IgD-negative memory B cell (primary cell): ENCODE data around the gene TMCO2. TPM values are rescaled to one million over a fixed set of nuclear protein-coding genes. Genes with fewer than 3 reads are reported as not detected.

Experiments used
- H3K27ac Mint-ChIP-seq, 3 donors: one replicate each; pipeline ENCODE4 v1.8.0; 2020 to 2022; ENCODE audit warnings: mild to moderate bottlenecking in 3 of 3, mixed read lengths in 3 of 3, moderate library complexity in 1 of 3
- H3K27me3 Mint-ChIP-seq: one replicate; pipeline ENCODE4 v1.8.0; 2021; ENCODE audit warnings: mixed read lengths
- H3K36me3 Mint-ChIP-seq: one replicate; pipeline ENCODE4 v1.8.0; 2020; ENCODE audit warnings: mild to moderate bottlenecking, mixed read lengths
- H3K4me1 Mint-ChIP-seq, 3 donors: one replicate each; pipeline ENCODE4 v1.8.0; 2020 to 2022; ENCODE audit warnings: mixed read lengths in 3 of 3, mild to moderate bottlenecking in 1 of 3
- H3K4me3 Mint-ChIP-seq, 4 donors: one replicate each; pipeline ENCODE4 v1.8.0; 2020 to 2022; ENCODE audit warnings: mild to moderate bottlenecking in 4 of 4, mixed read lengths in 4 of 4, moderate library complexity in 3 of 4
- H3K9me3 Mint-ChIP-seq, 3 donors: one replicate each; pipeline ENCODE4 v1.8.0; 2020 to 2021; ENCODE audit warnings: mixed read lengths in 3 of 3, mild to moderate bottlenecking in 1 of 3
- polyA plus RNA-seq: library from polyadenylated mRNA; unstranded; fragments of 300-500 nt; fragmentation: Illumina TruSeq; gene quantifications from one replicate; pipeline ENCODE4 v1.2.3, GENCODE V29; 2021

Gene TMCO2
- polyA plus RNA-seq, 1 donor from 2014 or later: not detected

DNA sequence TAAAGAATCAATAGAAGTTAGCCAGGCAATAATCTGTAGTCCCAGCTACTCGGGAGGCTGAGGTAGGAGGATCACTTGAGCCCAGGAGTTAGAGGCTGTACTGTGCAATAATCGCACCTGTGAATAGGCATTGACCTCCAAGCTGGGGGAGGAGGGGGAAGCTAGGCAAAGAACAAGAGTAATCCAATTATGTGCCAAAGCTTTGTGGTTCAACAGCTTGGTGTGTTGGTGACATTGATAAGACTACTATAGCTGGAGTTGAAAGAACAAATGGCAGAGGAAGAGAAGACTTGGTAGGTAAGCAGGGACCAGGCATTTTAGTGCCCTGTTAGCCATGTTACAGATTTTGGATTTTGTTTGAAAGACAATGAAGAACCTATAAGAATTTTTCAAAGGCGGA, 2.1 kb upstream of the TMCO2 start:
- no peaks in the 10 kb centered on the region for H3K36me3 Mint-ChIP-seq
- H3K9me3 Mint-ChIP-seq: no peaks in the 10 kb centered on the region
- peaks cover 5 to 8% (median 6%) of the 10 kb centered on the region in 3 donors for H3K4me1 Mint-ChIP-seq
- H3K4me3 Mint-ChIP-seq: no peak overlapping the region
- peaks cover 3% of the 10 kb centered on the region for H3K27me3 Mint-ChIP-seq
- no peak overlapping the region for H3K27ac Mint-ChIP-seq

DNA sequence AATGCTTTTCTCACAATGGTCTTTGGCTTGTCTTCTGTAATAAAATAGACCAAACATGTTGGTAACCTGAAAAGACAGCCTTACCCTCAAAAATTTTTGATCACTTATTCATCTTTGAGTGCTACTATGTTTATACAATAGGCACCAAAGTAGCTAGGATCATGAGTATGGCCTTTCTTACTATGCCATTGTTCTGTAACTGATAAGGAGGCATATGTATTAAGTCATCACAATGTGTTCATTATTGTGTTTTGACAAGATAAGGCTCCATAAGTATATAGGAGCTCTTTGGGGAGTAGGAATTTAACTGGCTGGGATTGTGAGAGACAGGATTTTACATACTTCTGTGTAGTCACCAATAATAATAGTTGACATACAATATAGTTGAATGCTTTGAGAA, 675 bp downstream of the TMCO2 start:
- Mint-ChIP-seq H3K36me3 (no peaks in the 10 kb centered on the region), H3K27ac (no peak overlapping the region), H3K4me3 (no peak overlapping the region), H3K4me1 (peaks cover 0 to 3% (median 0%) of the 10 kb centered on the region in 3 donors), H3K27me3 (peaks cover 3% of the 10 kb centered on the region), H3K9me3 (no peaks in the 10 kb centered on the region)

DNA sequence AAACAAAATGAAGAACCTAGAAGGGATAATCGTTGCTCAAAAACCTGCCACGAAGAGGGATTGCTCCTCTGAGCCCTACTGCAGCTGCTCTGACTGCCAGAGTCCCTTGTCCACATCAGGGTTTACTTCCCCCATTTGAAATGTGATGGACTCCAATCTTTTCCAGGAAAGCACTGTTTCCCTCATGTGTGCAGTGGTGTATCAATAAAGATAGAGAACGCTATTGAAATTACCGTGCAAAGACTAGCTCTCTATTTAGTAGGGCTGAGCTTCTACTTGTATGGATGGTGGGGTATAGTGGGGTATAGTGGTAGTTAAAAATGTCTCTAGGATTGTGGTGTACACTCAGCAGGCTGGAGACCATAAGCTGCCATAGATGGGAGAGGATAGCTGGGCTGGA, 3.7 kb downstream of the TMCO2 start:
- Mint-ChIP-seq H3K27me3 (no peaks in the 10 kb centered on the region), H3K4me1 (peaks cover 0 to 6% (median 5%) of the 10 kb centered on the region in 3 donors), H3K9me3 (no peaks in the 10 kb centered on the region), H3K36me3 (no peaks in the 10 kb centered on the region), H3K4me3 (no peak overlapping the region), H3K27ac (no peak overlapping the region)

DNA sequence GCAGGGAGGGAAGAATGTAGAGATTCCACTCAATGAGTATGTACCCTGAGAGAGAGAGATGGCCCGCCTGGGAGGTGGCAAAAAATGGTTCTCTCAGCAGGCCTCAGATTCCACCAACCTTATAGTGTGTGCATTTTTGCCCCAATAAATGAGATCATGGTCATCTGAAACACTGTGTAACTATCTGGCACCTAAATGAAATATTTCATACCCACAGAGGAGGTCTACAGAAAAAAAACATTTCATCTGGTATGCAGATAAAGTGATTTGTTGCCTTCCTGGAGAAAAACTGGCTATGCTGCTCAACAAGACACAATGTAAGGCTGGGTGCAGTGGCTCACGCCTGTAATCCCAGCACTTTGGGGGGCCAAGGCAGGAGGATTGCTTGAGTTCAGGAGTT, 4.9 kb downstream of the TMCO2 start:
- H3K4me1 Mint-ChIP-seq: peaks cover 4 to 14% (median 12%) of the 10 kb centered on the region in 3 donors
- H3K9me3 Mint-ChIP-seq: no peaks in the 10 kb centered on the region
- H3K36me3 Mint-ChIP-seq: no peaks in the 10 kb centered on the region
- no peak overlapping the region for H3K27ac Mint-ChIP-seq
- H3K4me3 Mint-ChIP-seq: no peak overlapping the region
- H3K27me3 Mint-ChIP-seq: no peaks in the 10 kb centered on the region

DNA sequence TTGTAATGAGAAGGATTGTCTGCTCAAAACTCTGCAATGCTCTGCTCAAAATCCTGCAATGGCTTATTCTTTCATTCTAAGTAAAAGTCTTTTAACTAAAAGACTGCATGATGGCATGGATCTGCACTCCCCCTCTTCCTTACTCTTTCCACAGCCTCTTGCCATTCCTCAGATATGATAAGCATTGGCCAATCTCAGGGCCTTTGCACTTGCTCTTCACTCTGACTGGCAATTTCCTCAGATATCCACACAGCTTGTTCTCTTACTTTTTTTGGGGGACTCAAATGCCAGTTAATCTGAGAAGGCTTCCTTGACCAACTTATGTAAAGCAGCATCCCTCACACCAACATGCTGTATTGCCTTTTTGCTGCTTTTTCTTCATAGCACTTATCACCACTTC, 7.5 kb downstream of the TMCO2 start:
- Mint-ChIP-seq H3K4me3 (peak overlapping the region in 1 of 4 donors; percentile 36), H3K27ac (peak overlapping the region in 1 of 3 donors; percentile 33), H3K27me3 (no peaks in the 10 kb centered on the region), H3K9me3 (no peaks in the 10 kb centered on the region), H3K4me1 (peaks cover 16 to 18% (median 16%) of the 10 kb centered on the region in 3 donors), H3K36me3 (no peaks in the 10 kb centered on the region)

DNA sequence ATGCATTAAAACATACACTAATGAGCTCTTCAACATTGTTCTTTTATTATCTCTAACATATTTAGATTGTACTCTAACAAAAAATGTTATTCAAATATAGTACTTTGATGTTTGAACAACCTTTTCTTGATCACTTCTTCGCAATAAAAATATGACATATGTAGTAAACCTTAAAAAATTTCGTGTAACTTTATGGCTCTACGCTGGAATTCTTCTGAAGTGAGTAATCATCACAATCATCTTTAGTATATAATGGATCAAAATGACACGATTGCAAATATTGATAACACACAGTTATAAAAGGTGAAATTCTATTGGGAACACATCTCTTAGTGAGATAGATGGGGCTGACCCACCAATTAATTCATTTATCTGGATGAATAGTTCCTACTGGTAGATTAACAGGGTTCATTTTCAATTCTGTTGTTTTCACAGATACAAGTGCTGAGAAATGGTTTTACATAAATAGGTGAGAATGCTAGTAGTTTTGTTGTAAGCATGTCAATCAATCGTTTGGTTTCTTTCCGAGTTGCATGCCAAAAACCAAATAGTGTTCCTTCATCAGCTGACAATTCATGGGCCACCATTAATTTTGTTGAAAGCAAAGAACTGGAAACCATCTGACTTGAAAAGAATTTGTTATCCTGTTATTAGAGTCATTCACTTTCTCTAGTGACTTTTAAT, 8.8 kb downstream of the TMCO2 start:
- H3K27me3 Mint-ChIP-seq: no peaks in the 10 kb centered on the region

DNA sequence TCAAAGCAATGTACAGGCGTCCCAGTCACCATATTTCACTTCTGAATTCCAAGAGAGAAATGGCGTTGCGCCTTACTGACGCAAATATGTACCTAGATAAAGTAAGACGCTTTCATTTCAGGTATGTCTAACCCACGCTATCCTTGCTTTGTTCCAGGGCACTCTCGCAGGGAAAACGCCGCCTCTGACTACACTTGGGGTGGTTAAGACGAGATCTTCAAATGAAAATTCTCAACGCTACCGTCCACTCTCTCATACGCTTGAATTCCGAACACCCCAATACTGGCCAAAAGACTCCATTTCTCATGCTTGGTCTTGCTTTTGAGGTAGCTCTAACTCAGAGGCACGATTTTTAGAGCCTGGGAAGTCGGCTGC, 9.6 kb downstream of the TMCO2 start:
- peaks cover 16 to 25% (median 21%) of the 10 kb centered on the region in 3 donors for H3K4me1 Mint-ChIP-seq

More for the DNA sequence above, 8.8 kb downstream of the TMCO2 start:
- peak overlapping the region; percentile 93 to 100 (median 99) for H3K27ac Mint-ChIP-seq
- peak overlapping the region; percentile 17 to 99 (median 97) for H3K4me3 Mint-ChIP-seq
- H3K9me3 Mint-ChIP-seq: no peaks in the 10 kb centered on the region
- H3K4me1 Mint-ChIP-seq: peaks cover 17 to 25% (median 21%) of the 10 kb centered on the region in 3 donors
- no peaks in the 10 kb centered on the region for H3K36me3 Mint-ChIP-seq

DNA sequence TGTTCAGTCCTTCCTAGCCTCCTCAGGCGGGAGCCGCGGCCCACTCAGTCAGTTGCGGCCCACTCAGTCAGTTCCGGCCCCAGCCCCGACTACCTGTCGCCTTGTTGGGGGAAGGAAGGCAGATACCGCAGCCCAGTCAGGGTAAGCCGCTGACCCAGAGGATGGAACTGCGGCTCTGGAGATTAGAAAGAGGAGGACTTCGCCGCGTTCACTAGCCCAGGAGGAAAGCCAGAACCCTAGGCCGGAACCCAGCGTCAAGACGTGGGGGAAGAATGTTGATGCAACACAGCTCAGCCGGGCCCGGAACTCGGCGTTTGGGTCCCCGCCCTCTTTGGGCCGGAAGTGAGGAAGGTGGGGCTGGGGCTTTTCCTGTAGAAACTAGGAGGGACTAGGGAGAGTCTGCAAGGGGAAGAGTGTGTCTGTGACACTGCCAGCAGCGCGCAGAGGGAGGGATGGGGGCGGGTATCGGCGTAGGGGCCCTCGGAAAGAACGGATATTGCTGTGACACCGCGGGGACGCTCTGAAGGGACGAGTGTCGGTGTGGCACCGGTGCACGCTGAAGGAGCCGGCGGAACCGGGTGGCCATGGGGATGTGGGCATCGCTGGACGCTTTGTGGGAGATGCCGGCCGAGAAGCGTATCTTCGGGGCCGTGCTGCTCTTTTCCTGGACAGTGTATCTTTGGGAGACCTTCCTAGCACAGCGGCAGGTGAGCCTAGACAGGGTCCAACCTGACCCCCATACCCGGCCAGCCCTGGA, 10.1 kb downstream of the TMCO2 start, which contains the start of gene ZMPSTE24:
TSS of gene ZMPSTE24 (plus strand) at position 549 of the 757 bp plus-strand sequence. CDS start at position 585, 36 bp downstream.
- Mint-ChIP-seq H3K36me3 (no peaks in the 10 kb centered on the region), H3K27me3 (no peaks in the 10 kb centered on the region), H3K9me3 (no peaks in the 10 kb centered on the region), H3K4me3 (peak within 1 kb of the TSS; percentile 97 to 99 (median 97)), H3K4me1 (peaks cover 19 to 27% (median 25%) of the 10 kb centered on the region in 3 donors), H3K27ac (peak within 1 kb of the TSS; percentile 93 to 100 (median 99))

More for the DNA sequence above, 9.6 kb downstream of the TMCO2 start:
- H3K36me3 Mint-ChIP-seq: no peaks in the 10 kb centered on the region
- H3K9me3 Mint-ChIP-seq: no peaks in the 10 kb centered on the region
- H3K27me3 Mint-ChIP-seq: no peaks in the 10 kb centered on the region
- H3K27ac Mint-ChIP-seq: peak overlapping the region; percentile 93 to 100 (median 99)
- H3K4me3 Mint-ChIP-seq: peak overlapping the region; percentile 97 to 99 (median 97)

DNA sequence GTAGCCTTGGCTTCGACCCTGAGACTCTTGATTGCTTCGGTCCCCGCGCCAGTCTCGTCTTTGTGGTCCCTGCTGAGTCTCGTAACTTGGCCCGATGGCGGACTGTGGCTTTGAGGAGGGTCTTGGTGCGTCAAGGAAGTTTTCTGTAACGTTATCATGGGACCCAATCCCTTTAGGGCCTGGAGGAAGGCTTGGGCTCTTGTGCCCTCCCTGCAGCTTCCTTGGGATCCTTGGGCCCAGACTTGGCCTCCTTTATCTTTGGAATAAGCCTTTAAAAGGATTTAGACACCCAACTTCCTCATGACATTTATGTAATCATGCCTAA, 10.7 kb downstream of the TMCO2 start:
- Mint-ChIP-seq H3K9me3 (no peaks in the 10 kb centered on the region), H3K4me3 (peak overlapping the region; percentile 97 to 99 (median 97)), H3K27me3 (no peaks in the 10 kb centered on the region), H3K36me3 (peaks cover under 1% of the 10 kb centered on the region), H3K27ac (peak overlapping the region; percentile 93 to 100 (median 99)), H3K4me1 (peaks cover 22 to 32% (median 27%) of the 10 kb centered on the region in 3 donors)

DNA sequence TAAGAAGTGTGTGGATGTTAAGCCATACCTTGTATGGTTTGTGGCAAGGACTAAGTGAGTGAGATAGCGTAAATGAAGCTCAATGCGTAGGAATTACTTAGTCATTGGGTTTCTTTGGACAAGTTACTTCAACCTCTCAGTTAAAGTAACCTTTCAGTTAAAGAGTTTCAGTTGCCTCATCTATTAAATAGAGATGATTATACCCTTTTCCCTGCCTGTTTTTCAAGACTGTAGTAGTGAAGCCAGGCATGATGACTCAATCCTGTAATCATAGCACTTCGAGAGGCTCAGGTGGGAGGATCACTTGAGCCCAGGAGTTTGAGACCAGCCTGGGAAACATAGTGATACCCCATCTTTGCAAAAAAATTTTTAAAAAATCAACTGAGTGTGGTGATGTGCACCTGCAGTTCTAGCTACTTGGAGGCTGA, 16.6 kb downstream of the TMCO2 start:
- Mint-ChIP-seq H3K27me3 (no peaks in the 10 kb centered on the region), H3K9me3 (no peaks in the 10 kb centered on the region), H3K27ac (no peak overlapping the region), H3K36me3 (peaks cover 2% of the 10 kb centered on the region), H3K4me3 (no peak overlapping the region), H3K4me1 (peaks cover 13 to 22% (median 15%) of the 10 kb centered on the region in 3 donors)

DNA sequence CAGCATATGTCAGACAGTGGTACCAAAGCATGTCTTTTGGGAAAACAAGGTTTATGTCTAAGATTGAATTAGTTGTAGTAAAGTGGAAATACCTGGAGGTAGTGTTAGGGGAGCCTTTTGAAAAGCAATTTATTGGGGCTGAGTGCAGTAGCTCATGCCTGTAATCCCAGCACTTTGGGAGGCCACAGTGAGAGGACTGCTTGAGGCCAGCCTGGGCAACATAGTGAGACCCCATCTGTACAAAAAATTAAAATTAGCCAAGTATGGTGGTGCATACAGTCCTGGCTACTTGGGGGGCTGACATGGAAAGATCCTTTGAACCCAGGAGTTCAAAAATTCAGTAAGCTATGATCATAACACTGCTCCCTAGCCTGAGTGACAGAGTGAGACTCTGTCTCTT, 17.6 kb downstream of the TMCO2 start:
- Mint-ChIP-seq H3K4me1 (peaks cover 11 to 16% (median 13%) of the 10 kb centered on the region in 3 donors), H3K4me3 (no peak overlapping the region), H3K27me3 (no peaks in the 10 kb centered on the region), H3K27ac (no peak overlapping the region), H3K36me3 (peaks cover 2% of the 10 kb centered on the region), H3K9me3 (no peaks in the 10 kb centered on the region)

DNA sequence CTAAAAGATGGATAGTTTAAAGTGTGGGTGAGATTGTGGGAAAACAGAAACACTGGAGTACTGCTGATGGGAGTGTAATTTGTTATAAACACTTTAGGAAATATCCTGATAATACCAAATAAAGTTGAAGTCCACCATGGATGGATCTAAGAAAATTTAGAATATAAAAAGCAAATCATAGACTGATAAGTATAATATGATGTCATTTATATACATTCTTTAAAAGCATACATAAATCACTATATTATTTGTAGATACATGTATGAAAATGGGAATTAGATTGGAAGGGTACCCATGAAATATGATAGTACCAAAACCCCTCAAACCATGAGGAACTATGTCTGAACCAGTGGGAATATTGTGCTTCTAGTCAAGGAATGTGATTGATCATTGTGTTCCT, 18.2 kb downstream of the TMCO2 start:
- Mint-ChIP-seq H3K9me3 (no peaks in the 10 kb centered on the region), H3K4me3 (no peak overlapping the region), H3K4me1 (peaks cover 9 to 12% (median 10%) of the 10 kb centered on the region in 3 donors), H3K27ac (no peak overlapping the region), H3K36me3 (peaks cover 2% of the 10 kb centered on the region), H3K27me3 (no peaks in the 10 kb centered on the region)

DNA sequence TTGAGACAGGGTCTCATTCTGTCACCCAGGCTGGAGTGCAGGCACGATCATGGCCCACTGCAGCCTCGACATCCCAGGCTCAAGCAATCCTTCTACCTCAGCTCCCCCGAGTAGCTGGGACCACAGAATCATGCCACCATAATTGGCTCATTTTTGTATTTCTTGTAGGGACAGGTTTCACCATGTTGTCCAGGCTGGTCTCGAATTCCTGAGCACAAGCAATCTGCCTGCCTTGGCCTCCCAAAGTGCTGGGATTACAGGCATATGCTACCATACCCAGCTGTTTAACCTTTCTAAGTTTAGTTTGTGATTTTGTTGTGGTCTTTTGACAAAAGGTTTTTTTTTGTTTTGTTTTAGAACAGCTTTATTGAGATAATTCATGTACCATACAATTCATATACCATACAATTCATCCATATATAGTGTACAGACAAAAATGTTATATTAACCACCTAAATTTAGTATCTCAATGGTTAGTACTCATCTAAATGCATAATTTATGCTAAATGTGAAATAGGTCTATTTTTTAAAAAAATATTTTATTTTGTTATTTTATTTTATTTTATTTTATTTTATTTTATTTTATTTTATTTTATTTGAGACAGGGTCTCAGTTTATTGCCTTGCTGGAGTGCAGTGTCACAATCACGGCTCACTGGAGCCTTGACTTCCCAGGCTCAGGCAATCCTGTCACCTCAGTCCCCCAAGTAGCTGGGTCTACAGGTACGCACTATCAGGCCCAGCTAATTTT, 19.2 kb downstream of the TMCO2 start:
- peaks cover 8 to 11% (median 8%) of the 10 kb centered on the region in 3 donors for H3K4me1 Mint-ChIP-seq
- no peaks in the 10 kb centered on the region for H3K9me3 Mint-ChIP-seq
- H3K27ac Mint-ChIP-seq: no peak overlapping the region
- peaks cover 4% of the 10 kb centered on the region for H3K36me3 Mint-ChIP-seq
- no peaks in the 10 kb centered on the region for H3K27me3 Mint-ChIP-seq
- no peak overlapping the region for H3K4me3 Mint-ChIP-seq

DNA sequence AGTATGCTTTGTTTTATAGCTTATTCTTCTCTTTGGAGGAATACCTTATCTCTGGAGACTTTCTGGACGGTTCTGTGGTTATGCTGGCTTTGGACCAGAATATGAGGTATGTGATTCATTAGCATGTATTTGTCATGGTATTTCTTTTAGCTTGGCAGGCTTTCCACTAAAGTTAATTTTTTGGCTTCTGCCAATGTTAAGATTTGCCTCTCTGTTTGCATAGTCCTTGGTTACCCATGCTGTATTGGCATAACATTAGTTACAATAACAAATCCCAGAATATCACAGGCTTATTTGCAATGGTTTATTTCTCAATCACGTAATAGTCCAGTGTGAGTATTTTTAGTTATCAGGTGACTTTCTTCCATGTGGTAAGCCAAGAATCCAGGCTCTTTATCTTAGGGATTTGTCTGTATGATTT, 20.0 kb downstream of the TMCO2 start:
- Mint-ChIP-seq H3K4me1 (peaks cover 5 to 11% (median 8%) of the 10 kb centered on the region in 3 donors), H3K36me3 (peaks cover 4% of the 10 kb centered on the region), H3K4me3 (no peak overlapping the region), H3K9me3 (no peaks in the 10 kb centered on the region), H3K27me3 (no peaks in the 10 kb centered on the region), H3K27ac (no peak overlapping the region)

DNA sequence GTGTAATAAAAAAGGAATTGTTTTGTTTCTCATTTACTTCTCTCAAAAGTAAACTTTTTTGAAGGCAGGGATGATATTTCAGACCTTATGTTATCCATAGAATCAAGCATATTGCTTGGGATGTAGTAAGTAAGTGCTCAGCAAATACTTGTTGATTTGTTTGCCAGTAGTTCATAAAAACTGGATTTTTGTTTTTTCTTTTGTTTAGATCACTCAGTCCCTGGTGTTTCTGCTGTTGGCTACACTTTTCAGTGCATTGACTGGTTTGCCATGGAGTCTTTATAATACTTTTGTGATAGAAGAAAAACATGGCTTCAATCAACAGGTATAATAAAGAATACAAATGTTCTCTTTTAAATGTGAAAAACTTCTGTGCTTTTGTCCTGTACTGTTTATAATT, 20.5 kb downstream of the TMCO2 start:
- no peaks in the 10 kb centered on the region for H3K27me3 Mint-ChIP-seq
- H3K36me3 Mint-ChIP-seq: peaks cover 4% of the 10 kb centered on the region
- no peak overlapping the region for H3K27ac Mint-ChIP-seq
- H3K9me3 Mint-ChIP-seq: no peaks in the 10 kb centered on the region
- peaks cover 2 to 6% (median 5%) of the 10 kb centered on the region in 3 donors for H3K4me1 Mint-ChIP-seq
- H3K4me3 Mint-ChIP-seq: no peak overlapping the region
